HL-60/S4 treated with phorbol 12-myristate 13-acetate at 8.2 ng/mL for 4 days and 3 days (cell line): Measurements from ENCODE around the gene NKD1.

Experiments
- in situ Hi-C: fragments of 300-500 bp; cut with MboI; formaldehyde crosslinking; loops from 2 replicates; pipeline ENCODE4 v1.15.0; 2022; ENCODE audit warnings: low sequenced_read_pairs

Gene NKD1

DNA sequence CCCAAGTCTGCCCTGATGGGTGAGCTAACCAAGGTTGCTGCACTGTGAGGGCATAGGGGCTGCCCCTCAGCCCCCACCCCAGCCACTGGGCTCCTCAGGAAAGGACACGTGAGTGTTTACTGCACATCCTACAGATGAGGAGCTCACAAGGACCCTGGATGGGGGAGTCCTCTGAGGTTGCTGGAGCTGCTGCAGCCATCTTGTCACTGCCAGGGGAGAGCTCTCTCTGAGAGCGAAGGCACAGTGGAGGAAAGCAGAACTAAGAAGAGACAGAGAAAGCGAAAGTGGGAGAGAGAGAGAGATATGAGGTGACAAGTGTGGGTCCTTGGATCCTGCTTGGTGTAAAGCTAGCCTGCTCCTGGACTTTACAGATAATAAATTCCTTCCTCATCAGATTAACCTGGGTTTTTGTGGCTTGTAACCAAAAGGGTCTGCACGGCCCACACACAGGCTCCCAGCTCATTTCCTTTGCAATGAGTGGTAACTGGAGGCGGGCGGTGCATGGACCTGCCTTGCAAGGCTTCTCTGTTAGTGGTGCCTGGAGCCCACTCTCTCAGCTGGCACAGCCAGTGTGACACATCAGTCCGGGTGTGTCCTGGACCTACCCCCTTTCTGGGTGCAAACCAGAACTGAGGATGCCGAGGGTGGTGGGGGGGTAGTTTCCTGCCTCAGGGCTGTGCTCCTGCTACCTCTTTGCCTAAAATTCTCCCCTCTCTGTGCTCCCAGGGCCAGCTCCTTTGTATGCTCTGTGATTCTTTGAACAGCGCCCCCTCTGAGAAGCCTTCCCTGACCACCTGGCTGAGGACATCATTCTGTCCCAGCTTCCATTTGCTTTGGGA, 118.7 kb downstream of the NKD1 start:
- in situ Hi-C loops: no loop called here

DNA sequence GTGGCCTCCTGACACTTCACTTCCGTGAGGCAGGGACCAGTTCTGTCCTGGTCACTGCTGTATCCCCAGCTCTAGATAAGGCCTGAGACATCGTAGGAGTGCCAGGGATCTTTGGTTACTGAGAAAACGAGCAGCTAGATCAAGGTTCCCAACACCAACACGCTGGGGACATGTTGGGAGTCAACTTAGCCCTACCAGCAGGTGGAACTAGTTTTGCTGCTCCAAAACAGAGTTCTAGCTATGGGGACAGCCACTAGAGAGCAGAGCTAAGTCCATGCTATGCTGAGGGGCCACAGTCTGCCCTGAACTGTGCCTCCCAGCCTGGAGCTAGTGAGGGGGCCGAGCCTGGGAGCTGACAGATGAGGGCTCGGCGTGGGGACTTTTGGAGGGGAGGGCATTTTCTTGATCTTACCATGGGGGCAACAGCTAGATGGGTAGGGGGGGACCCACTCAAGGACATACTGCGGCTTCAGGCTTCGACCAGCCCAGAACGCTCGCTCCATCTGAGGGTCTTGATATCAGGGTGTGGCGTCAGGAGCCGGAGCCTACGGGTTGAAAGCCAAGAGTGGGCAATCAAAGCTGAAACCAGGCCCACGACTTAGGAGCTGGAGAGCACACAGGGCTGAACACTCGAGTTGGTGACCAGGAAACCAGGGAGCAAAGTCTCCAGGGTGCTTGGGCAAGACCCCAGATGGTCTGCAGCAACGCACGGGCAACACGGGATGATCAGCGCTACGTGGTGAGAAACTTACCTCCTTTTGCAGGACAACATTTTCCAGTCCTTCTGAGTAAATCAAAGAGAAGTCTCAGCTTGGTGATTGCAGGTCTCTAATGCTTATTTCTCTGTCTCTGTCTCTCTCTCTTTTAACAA, 119.5 kb downstream of the NKD1 start:
- in situ Hi-C loops: no loop called here

DNA sequence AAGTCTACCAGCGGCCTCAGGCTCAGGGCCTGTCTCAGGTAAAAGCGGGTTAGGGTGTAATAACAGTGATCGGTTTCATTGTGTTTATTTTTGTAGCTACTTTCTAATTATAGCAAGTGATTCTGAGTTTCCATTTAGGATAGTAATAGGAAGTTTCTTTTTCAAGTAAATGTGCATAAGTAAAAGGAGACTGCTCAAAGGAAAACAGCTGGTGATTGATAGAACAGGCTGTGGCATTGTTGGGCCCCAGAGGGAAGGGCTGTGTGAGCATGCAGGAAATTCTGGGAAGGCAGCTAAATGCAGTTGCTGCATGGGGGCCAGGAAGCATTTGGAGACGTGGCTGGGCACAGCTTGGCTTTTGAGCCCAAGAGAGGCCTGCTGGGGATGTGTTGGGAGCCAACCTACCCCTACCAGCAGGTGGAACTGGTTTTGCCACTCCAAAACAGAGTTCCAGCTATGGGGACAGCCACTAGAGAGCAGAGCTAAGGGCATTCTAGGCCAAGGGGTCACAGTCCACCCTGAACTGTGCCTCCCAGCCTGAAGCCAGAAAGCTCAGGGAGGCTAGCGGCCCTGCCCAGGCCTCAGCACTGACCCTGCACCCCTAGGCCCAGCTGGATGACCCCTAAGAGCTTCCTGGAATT, 120.3 kb downstream of the NKD1 start:
- in situ Hi-C loops: no loop called here

DNA sequence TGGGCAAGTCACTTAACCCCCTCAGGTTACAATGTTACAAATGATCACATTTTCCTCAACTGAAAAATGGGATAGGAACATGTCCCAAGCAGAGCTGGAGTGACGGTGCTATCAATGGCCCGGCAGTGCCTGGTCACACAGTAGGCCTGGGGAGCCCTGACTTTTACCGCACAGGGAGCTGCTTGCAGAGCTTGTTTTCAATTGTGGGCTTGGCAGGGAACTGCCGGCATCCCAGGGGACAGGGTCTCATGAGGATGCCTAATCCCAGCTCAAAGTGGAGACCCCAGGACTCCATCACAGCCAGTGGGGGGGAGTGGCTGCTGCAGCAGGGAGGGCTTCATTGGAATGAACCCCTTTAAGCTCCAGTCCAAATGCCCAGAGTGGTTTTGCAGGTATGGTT, 121.5 kb downstream of the NKD1 start:
- in situ Hi-C loops: no loop called here

DNA sequence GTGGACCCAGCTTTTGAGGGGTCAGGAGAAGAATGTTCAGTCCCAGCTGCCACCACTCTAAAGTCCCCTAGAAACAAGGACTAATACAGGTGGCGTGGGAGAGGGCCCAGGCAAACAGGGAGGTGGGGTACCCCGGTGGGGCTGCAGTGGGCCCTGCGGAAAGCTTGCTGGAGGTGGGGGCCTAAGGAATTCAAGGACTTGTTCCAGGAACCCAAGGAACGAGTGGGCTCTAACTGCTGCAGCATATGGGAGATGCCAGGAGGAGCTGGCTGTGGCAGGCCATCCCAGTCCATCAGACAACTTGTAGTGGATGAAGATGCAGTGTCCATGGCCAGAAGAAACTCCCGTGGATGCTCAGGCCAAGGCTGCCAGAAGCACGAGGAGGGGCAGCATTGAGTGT, 122.3 kb downstream of the NKD1 start:
- in situ Hi-C loops: no loop called here

DNA sequence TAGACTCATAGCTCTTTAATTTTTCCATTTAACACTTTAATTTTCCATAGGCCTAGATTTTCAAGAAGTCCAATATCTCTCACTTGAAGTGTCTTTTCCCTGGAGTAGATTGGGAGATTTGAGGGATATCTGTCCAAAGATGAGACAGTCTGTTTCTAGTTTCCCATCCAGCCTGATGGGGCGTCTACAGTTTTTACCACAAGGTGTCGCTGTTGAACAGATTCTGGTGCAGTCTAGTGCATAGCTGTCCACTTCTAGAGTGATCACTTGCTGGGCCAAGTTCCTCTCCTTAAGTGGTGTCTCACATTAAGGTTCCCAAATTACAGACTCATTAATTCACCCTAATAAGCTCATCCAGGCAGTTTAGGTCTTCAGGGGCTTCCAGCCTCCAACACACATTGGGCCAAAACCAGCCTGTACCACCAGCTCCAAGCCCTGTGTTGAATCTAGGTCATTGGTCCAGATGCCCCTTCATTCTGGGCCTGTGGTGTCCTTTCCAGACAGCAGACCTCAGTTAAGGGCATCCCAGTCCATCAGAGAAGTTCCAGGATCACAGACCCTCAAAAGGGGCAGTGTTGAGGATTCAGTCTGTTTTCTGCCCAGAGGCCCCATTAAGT, 123.6 kb downstream of the NKD1 start:
- in situ Hi-C loops: no loop called here

DNA sequence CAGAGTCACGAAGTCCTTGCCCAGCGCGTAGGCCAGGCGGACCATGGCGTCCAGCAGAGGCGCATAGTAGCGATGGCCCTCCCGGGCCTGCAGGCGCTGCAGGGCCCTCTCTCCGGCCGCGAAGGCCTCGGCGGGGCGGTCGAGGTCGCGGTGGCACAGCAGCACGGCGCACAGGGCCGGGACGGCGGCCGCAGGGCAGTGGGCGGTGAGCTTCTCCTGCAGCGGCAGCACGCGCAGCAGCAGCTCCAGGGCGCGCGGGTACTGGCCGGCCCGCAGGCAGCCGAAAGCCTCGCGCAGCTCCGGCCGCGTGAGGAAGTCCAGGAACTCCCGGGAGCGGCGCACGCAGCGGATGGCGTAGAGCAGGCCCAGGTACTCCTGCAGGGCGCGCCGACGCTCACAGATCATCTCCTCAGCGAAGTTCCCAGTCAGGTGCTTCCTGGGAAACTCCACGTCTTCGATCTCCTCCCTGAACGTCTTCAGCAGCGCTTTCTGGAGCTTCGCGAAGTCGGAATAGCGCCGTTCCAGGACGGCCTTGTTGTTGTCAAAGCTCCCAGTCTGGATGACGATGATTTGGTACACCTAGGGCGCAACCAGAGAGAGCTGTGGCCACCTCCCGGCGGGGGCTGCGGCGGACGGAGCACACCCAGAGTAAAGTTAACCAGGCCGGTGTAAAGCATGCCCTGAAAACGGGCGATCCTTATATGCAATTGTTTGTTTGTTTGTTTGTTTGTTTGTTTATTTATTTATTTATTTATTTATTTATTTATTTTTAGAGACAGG, 125.5 kb downstream of the NKD1 start:
- in situ Hi-C loops: no loop called here

DNA sequence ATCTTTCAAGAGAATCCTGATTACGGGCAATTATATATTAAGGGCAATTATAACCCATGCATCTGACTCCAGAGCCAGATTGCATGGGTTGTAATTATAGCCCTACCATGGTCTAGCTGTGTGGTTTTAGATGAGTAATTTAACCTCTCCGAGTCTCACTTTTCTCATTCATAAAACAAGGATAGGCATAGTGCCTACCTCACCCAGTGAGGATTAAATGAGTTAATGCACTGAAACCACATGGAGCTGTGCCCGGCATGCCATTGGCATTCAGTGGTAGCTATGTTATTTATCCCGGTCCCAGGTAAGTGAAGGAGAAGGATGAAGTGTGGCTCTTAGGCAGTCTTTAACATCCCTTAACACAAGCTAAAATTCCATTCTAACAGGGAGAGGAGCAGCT, 126.6 kb downstream of the NKD1 start:
- in situ Hi-C loops: no loop called here

DNA sequence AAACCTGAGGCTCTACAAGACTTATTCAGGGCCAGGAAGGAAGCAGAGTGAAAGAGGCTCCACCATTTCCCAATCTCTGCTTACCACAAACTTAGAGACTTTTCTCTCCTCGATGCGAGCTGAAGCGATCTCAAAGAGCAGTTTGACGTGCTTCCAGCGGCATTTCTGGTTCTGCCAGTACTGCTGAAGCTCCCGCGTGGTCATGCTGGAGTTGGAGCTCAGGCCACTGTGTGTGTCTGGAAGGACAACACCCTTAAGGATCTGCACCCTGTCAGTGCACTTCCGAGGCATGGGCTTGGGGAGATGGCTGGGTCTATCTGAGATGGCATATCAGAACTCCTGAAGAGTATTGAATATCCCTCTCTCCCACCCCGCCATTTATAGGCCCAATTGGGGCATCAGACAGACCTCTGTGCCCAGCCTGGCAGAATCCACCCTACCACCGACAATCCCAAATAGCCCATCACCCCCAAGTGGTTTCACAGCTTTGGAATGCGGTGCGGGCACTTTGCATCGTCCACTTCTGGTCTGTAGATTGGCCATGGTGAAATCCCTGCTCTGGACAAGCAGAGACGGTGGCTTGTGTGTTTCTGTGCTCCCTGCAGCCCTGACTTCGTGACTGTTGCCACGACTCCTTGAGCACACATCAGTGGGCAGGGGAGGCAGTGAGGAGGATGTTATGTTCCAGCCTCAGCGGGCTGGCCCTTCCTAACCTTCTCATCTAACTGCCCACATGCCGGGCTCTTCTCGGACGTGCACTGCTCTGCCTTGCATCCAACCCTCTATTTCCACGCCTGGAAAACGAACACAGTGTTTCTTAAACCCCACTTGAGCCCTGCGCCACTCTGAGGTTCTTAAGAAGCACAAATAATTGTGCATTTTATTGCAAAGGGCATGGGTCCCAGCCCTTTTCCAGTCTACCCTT, 127.8 kb downstream of the NKD1 start:
- in situ Hi-C loops: no loop called here

DNA sequence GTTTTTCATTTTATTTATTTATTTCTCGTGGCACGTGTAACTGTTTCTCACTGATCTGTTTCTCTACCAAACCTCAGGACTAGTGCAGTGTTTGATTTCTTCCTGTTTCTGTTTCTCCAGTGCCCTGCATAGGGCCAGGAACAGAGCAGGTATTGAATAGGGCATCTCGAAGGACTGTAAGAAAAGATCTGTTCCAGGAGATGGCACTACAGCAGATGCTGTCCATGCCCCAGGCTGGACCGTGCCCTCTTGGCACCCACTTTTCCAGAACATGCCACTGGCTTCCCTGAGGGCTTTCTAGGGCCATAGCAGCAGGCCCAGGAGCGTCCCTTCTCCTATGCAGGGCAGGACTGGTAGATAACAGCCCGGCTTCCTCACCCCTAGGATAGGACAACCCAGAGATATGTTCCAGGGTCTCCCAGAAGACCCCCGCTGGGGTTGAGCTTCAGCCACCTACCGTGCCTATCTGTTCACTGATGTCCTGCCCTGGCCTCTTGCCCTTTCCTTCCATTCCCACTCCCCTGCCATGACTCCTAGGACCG, 128.6 kb downstream of the NKD1 start:
- in situ Hi-C loops: no loop called here

DNA sequence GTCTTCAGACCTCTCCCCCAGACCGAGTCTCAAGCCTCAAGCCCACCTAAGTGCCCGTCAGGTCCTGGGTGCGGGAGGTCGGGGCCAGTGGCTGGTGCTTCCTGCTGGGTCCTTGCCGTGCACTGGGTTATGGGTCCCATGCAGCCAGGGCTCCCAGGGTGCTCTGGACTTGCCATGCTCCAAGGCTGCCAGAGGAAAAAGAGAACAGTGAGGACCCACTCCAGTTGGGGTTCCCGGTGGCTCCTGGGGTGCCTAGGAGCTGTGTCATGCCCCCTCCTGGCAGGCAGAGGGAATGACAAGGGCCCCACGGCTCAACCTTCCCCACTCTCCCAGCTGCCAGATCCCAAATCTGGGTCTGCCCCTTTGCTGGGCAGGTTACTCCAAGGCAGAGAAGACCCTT, 129.2 kb downstream of the NKD1 start:
- in situ Hi-C loops: no loop called here

DNA sequence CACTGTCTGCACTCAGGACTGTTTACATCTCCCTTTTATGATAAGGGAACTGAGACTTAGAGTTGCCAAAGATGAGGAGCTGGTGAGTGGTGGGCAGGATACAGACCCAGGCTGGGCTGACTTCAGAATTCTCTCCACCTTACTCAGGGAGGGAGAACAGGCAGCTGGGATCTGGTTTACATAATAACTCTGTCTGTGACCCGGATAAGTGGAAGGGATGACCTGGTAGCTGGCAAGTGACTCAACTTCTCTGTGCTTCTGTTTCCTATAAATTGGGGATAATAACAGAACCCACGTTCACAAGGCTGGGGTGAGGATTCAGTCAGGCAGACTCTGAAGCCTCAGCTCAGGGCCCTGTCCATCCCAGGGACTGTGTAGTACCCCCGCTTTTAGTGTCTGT, 130.3 kb downstream of the NKD1 start:
- in situ Hi-C loops: no loop called here

DNA sequence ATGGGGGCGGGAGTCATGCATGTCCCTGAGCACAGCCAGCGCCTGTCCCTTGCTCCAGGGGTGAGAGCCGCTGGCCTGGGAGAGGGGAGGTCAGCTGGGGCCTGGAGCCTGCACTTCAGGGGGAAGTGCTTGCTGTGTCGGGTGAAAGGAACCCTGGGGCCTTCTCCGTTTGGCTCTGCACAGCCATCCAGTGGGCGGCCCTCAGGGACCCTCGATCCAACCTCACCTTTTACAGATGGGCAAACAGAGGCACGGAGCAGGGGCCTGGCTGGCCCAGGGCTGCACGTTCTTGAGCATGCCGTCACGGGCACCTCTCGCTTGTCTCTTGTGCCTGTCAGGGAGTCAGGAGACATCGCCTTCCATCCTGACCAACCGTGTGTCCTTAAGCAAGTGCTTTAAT, 131.1 kb downstream of the NKD1 start:
- in situ Hi-C loops: no loop called here

DNA sequence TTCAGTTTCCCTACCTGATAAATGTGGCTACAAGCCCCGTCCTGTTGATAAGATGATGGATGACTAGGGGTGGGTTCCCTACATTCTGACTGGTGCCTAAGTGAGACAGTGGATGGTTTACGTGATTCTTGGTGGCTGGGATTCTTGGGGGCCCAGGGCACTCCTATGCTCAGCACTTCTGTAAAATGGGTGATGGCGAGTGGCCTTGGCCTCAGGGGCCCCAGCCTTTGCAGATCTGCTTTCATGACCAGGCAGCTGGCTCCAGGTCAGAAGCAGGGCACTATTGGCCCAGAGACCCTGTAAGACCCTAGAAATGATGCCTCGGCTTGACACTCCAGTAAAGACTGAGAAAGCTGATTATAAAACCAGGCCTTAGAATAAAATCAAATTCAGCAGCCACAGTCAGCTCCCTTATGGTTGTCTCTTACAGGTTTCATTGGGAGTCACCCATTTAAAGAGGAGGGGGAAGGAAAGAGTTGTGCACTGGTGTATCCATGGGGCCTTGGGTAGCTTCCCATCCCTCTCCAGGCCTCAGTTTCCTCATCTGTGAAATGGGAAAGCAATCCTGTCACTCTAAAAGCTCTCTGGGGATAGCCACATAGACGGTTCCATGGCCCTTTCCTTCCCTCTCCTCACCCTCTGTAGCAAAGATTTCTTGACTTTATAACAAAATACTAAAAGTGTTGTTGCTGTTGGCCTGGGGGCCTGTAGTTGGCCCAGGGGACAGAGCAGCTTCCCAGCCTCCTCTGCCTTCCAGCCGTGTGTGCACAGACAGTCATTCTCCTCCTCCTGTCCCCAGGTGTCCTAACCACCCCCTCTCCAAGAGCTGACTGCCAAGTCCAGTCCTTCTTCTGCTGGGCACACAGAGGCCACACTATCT, 131.7 kb downstream of the NKD1 start:
- in situ Hi-C loops: loop anchor here (5.0 kb wide), 1 partner anchor 57 kb away; no protein-coding TSS in a partner anchor

DNA sequence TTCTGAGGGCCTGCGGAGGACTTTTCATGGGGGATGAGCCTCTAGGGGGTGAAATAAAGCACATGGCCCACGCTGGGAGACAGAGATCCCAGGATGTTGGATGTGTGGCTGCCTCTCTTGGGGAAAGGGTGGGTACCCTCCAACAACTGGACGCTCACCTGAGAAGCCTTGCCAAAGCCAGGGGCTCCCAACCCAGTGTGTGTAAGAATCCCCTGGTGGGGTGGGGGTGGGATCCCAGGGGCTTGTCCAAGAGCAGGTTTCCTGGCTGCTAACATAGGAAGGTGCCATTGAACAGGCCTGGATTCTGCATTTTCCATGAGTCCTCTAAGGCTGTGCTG, 132.3 kb downstream of the NKD1 start:
- in situ Hi-C loops: loop anchor here (5.0 kb wide), 1 partner anchor 57 kb away; no protein-coding TSS in a partner anchor

DNA sequence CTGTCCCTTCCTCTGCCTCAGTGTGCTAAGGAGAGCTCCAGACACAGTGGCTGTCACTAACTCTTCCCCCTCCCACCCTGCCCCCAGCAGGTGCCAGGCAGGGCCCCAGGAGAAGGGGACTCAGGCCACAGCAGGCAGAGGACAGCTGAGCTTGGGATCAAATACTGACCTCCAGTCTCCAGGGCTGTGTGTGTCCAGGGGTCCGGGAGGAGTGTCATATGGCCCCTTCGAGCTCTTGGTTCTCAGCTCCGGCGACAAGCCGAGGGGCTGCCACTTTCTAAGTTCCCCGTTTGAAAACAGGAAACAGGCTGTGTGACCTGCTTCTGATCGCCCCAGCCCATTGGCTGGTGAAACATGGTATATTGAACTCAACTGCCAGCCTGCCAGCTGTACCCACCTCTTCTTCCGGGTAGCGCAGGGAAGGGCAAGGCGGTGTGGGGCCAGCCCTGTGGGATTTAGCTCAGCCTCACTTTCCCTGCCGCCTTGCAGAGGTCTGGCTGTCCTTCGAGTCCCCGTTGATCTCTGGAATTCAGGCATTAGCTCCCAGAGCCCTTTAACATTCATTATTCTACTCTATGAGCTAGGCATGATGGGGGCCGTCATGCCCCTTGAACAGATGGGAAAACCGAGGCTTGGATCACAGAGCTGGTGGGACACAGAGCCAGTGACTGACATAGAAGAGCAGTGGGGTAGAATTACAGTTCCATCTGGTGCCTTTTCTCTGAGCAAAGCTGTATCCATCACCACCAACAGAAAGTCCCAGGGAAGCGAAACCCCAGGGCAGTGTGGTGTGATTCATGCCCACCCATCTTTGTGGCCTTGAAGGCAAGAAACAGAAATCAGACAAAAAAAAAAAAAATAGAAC, 133.1 kb downstream of the NKD1 start, which contains the start of gene SNX20:
SNX20 (minus strand) TSS at position 292 of the 865 bp plus-strand sequence. CDS start 3,786 bp downstream, outside the sequence.
- in situ Hi-C loops: loop anchor here (5.0 kb wide), 1 partner anchor 56 kb away; no protein-coding TSS in a partner anchor
